SH-SY5Y (cell line): ENCODE results near the gene FGFR1OP2.

Experiments
- GATA2 ChIP-seq: IDR thresholded peaks from 2 replicates; pipeline ENCODE4 v1.6.1; 2011; ENCODE audit warnings: mild to moderate bottlenecking, low read depth, low read length
- GATA3 ChIP-seq: IDR thresholded peaks from 2 replicates; pipeline ENCODE4 v1.6.1; 2011; ENCODE audit warnings: low read depth, mild to moderate bottlenecking, low read length, moderate library complexity

The FGFR1OP2 gene

GRCh38 chr12:27006797-27007467, 68.7 kb downstream of the FGFR1OP2 start:
- no peak for TF ChIP-seq GATA2
- TF ChIP-seq GATA3, result no peak

GRCh38 chr12:27008081-27008480, 69.8 kb downstream of the FGFR1OP2 start:
- TF ChIP-seq GATA2 (no peak), GATA3 (no peak)

GRCh38 chr12:27009881-27010301, 71.6 kb downstream of the FGFR1OP2 start:
- no peak for TF ChIP-seq GATA2
- no peak for TF ChIP-seq GATA3

- no peak for TF ChIP-seq GATA3
- TF ChIP-seq GATA2, result no peak
Observed at GRCh38 chr12:27012239-27012981, 74.1 kb downstream of the FGFR1OP2 start.

- TF ChIP-seq GATA3 (no peak), GATA2 (no peak)
Observed at GRCh38 chr12:27012982-27013255, 74.6 kb downstream of the FGFR1OP2 start.

GRCh38 chr12:27013611-27014084, 75.4 kb downstream of the FGFR1OP2 start:
- TF ChIP-seq GATA3, result no peak
- no peak for TF ChIP-seq GATA2

GRCh38 chr12:27014085-27014858, 76.0 kb downstream of the FGFR1OP2 start, which contains the start of gene TM7SF3:
TM7SF3 (minus strand) TSS chr12:27014384; CDS start chr12:27014168, 216 bp downstream.
- TF ChIP-seq GATA3 (no peak), GATA2 (no peak)

GRCh38 chr12:27014859-27015729, 76.8 kb downstream of the FGFR1OP2 start:
- no peak for TF ChIP-seq GATA2
- no peak for TF ChIP-seq GATA3

- TF ChIP-seq GATA3 (no peak), GATA2 (no peak)
Observed at GRCh38 chr12:27015730-27016076, 77.4 kb downstream of the FGFR1OP2 start.
